Panc1 (cell line): Measurements from ENCODE around the gene ZFYVE27.
A peak's percentile ranks its signal among the peaks of the same experiment; 100 is the strongest.

Experiments
- CTCF ChIP-seq: fragments of 450-650 bp; IDR thresholded peaks from 2 replicates; pipeline ENCODE4 v1.5.1; 2017; ENCODE audit warnings: mild to moderate bottlenecking
- REST ChIP-seq, 2 experiments: IDR thresholded peaks; 2 replicates each; pipeline ENCODE4 v1.6.1; 2011 to 2012; ENCODE audit warnings: low read depth in 2 of 2, control low read depth in 1 of 2, low read length in 1 of 2, mild to moderate bottlenecking in 1 of 2, moderate library complexity in 1 of 2; ENCODE audit not compliant: insufficient read depth in 1 of 2

- TF ChIP-seq CTCF, result peak; percentile 98
- TF ChIP-seq REST (IDR thresholded peaks at IDR 0.05; ENCODE audit: insufficient read depth in 1 of 2, low read depth in 2 of 2, low read length in 1 of 2), result no peak
Measured at GRCh38 chr10:97759158-97759887, 22.4 kb downstream of the ZFYVE27 start.
